Gastrocnemius medialis (tissue), 4 donors: ENCODE results near the gene PNPT1.

Source experiments
- POLR2A ChIP-seq, 2 donors: fragments of 450-650 bp; IDR thresholded peaks; one replicate each; pipeline ENCODE4 v1.6.1; 2017; ENCODE audit warnings: antibody characterized with exemption in 2 of 2, mild to moderate bottlenecking in 2 of 2, moderate library complexity in 2 of 2
- TF ChIP-seq, protein P1 (sequence below), 5 experiments: fragments of 450-650 bp in 3 of 5; fragments of 200-600 bp in 2 of 5; sonication (generic) in 2 of 5; IDR thresholded peaks in 4 of 5; conservative IDR thresholded peaks in 1 of 5; 1 replicate in 4 of 5; 2 replicates in 1 of 5; pipeline ENCODE4 v1.5.1; 2016 to 2019; ENCODE audit warnings: antibody characterized with exemption in 5 of 5, mild to moderate bottlenecking in 3 of 5, moderate library complexity in 3 of 5

DNA sequence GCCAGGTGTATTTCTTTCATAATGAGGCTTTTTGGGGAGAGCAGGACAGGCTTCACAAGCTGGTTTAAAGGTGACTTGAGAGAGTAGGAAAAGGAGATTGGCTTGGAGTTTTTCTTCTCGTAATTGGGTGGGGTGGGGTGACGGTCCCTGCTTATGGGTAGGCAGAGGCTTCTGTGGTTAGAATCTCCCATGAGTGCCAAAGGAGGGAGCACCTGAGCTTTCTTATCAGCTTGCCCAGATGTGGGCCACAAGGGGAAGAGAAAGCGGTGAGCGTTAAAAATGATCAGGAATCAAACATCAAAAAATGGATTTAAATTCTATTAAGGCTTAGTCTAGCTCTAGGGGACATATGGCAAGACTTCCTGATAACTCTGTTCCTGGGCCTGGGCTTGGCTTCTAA lies 9.7 kb upstream of the PNPT1 start:
- TF ChIP-seq, protein P1, sequence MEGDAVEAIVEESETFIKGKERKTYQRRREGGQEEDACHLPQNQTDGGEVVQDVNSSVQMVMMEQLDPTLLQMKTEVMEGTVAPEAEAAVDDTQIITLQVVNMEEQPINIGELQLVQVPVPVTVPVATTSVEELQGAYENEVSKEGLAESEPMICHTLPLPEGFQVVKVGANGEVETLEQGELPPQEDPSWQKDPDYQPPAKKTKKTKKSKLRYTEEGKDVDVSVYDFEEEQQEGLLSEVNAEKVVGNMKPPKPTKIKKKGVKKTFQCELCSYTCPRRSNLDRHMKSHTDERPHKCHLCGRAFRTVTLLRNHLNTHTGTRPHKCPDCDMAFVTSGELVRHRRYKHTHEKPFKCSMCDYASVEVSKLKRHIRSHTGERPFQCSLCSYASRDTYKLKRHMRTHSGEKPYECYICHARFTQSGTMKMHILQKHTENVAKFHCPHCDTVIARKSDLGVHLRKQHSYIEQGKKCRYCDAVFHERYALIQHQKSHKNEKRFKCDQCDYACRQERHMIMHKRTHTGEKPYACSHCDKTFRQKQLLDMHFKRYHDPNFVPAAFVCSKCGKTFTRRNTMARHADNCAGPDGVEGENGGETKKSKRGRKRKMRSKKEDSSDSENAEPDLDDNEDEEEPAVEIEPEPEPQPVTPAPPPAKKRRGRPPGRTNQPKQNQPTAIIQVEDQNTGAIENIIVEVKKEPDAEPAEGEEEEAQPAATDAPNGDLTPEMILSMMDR (IDR thresholded peaks at IDR 0.05 in 4 of 5, conservative IDR thresholded peaks at IDR 0.05 in 1 of 5): no peak
- no peak for TF ChIP-seq POLR2A (IDR thresholded peaks at IDR 0.05)
